ENCODE data around the gene FBLL1.

DNA sequence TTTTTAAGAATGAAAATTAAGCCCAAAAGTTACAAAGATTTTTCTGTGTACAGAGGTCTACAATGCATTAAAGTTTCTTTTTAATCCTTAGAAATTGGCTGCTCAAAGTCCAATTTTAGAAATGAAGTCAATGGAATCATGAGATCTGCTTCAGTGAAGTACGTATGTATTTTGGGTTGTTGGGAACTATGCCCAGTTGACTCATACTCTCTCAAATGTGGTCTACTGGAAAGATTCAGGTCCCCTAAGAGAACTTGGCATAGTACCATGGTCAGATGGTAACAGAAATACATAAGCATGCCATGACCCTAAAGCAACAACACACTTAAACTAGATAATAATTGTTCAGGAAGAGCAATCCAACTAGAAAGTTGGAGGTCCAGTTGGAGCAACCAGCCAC, 23.0 kb downstream of the FBLL1 start:
- TF ChIP-seq, protein P1, sequence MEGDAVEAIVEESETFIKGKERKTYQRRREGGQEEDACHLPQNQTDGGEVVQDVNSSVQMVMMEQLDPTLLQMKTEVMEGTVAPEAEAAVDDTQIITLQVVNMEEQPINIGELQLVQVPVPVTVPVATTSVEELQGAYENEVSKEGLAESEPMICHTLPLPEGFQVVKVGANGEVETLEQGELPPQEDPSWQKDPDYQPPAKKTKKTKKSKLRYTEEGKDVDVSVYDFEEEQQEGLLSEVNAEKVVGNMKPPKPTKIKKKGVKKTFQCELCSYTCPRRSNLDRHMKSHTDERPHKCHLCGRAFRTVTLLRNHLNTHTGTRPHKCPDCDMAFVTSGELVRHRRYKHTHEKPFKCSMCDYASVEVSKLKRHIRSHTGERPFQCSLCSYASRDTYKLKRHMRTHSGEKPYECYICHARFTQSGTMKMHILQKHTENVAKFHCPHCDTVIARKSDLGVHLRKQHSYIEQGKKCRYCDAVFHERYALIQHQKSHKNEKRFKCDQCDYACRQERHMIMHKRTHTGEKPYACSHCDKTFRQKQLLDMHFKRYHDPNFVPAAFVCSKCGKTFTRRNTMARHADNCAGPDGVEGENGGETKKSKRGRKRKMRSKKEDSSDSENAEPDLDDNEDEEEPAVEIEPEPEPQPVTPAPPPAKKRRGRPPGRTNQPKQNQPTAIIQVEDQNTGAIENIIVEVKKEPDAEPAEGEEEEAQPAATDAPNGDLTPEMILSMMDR (IDR thresholded peaks at IDR 0.05) = no peak
- no peak for TF ChIP-seq EP300 (IDR thresholded peaks at IDR 0.05)
- no peak for TF ChIP-seq POLR2A (IDR thresholded peaks at IDR 0.05)

All from sigmoid colon (tissue), 4 donors.